GM19372 (cell line): ENCODE results near the gene STPG1.

Experiments
- ATAC-seq: cut with Tn5 transposase; IDR thresholded peaks from one replicate; pipeline ENCODE4 v1.9.1; 2021; ENCODE audit warnings: mild to moderate bottlenecking, low read depth, moderate library complexity; ENCODE audit not compliant: unreplicated experiment

STPG1 gene

GRCh38 chr1:24321697-24322469 lies 91.7 kb downstream of the STPG1 start:
- peak; percentile 43 for ATAC-seq

GRCh38 chr1:24321126-24321525 lies 92.5 kb downstream of the STPG1 start:
- ATAC-seq, result no peak

- no peak for ATAC-seq
These were observed 93.6 kb downstream of the STPG1 start for GRCh38 chr1:24319962-24320361.

- ATAC-seq, result no peak
These were observed 94.2 kb downstream of the STPG1 start, which contains the start of gene GRHL3 for GRCh38 chr1:24319312-24319863. TSS of gene GRHL3 (plus strand) at chr1:24319357. CDS start at chr1:24319552, 195 bp downstream.

- ATAC-seq, result no peak
These were observed 94.8 kb downstream of the STPG1 start for GRCh38 chr1:24318615-24319311.

GRCh38 chr1:24317956-24318614 lies 95.5 kb downstream of the STPG1 start:
- ATAC-seq, result no peak

GRCh38 chr1:24317081-24317480 lies 96.5 kb downstream of the STPG1 start:
- ATAC-seq, result no peak

- no peak for ATAC-seq
These were observed 96.9 kb downstream of the STPG1 start for GRCh38 chr1:24316645-24317044.

GRCh38 chr1:24315391-24315790 lies 98.2 kb downstream of the STPG1 start:
- ATAC-seq, result no peak

- no peak for ATAC-seq
These were observed 101.8 kb downstream of the STPG1 start for GRCh38 chr1:24311741-24312140.

GRCh38 chr1:24311234-24311633 lies 102.3 kb downstream of the STPG1 start:
- no peak for ATAC-seq

GRCh38 chr1:24309762-24310485 lies 103.7 kb downstream of the STPG1 start:
- ATAC-seq, result no peak

GRCh38 chr1:24308365-24309015 lies 105.1 kb downstream of the STPG1 start:
- ATAC-seq, result no peak
